GM06990 (cell line): ENCODE data around the gene CSNK1D.

Source experiments
- DNase-seq: peaks from one replicate; pipeline ENCODE4 v3.0.0-alpha.2; 2011; ENCODE audit not compliant: insufficient read length; ENCODE audit errors: extremely low read depth
- H3K27me3 ChIP-seq: replicated peaks from 2 replicates; pipeline ENCODE4 v1.6.0; 2011; ENCODE audit warnings: low read length; ENCODE audit not compliant: control insufficient read depth, insufficient read depth
- H3K36me3 ChIP-seq: 2 replicates; pipeline ENCODE4 v1.5.1; 2011; ENCODE audit warnings: low read length; ENCODE audit not compliant: control insufficient read depth, insufficient read depth
- H3K4me3 ChIP-seq: replicated peaks from 2 replicates; pipeline ENCODE4 v1.5.1; 2011; ENCODE audit warnings: low read depth, mild to moderate bottlenecking, control low read depth, low read length
- TF ChIP-seq, protein P1 (sequence below): IDR thresholded peaks from 2 replicates; pipeline ENCODE4 v1.5.1; 2011; ENCODE audit warnings: low read length, control low read depth, mild to moderate bottlenecking, inconsistent platforms; ENCODE audit not compliant: insufficient read depth, poor library complexity, severe bottlenecking

CSNK1D gene

DNA sequence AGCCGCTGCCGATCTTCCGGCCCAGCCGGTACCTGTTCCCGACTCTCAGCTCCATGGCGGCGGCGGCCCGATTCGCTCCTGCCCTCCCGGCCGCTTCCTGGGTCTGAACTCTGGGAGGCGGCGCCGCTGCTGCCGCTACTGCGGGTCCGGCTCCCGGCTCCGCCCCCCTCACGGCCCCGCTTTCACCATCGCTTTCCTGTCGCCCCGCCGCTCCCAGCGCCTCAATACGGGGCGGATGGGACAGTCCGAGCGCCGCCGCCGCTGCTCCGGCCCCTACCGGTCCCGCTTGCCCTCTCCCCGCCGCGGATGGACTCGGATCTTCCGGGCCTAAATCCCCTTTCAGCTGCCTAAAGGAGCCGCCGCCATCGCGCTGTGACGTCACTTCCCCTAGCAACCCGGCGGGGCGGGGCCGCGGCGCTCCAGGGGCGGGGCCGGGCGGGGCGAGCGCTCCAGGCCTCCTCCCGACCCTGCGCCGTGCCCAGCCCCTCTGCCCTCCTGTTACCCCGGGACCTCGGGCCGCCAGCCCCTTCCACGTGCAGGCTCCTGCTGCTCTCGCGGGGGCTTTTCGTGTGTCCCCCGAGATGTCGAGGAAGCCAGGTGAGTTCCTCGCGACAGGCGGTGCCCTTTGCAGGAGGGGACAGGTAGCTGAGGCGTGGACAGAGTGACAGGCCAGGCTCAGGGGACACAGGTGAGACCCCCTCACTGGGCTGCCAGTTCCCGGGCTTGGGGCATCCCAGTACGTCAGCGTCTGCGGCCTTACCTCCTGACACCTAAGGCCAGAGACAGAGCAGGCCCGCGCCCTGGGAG, at the start of gene CSNK1D:
TSS of gene CSNK1D (minus strand) at position 374 of the 807 bp plus-strand sequence. CDS start at position 55, 319 bp downstream.
- DNase-seq = peak; percentile 89
- Histone ChIP-seq H3K27me3 (no peaks in the 10 kb centered on the region), H3K4me3 (peak within 1 kb of the TSS; percentile 91), H3K36me3 (peaks cover 14% of the 10 kb centered on the region)
- TF ChIP-seq, protein P1, sequence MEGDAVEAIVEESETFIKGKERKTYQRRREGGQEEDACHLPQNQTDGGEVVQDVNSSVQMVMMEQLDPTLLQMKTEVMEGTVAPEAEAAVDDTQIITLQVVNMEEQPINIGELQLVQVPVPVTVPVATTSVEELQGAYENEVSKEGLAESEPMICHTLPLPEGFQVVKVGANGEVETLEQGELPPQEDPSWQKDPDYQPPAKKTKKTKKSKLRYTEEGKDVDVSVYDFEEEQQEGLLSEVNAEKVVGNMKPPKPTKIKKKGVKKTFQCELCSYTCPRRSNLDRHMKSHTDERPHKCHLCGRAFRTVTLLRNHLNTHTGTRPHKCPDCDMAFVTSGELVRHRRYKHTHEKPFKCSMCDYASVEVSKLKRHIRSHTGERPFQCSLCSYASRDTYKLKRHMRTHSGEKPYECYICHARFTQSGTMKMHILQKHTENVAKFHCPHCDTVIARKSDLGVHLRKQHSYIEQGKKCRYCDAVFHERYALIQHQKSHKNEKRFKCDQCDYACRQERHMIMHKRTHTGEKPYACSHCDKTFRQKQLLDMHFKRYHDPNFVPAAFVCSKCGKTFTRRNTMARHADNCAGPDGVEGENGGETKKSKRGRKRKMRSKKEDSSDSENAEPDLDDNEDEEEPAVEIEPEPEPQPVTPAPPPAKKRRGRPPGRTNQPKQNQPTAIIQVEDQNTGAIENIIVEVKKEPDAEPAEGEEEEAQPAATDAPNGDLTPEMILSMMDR = no peak

DNA sequence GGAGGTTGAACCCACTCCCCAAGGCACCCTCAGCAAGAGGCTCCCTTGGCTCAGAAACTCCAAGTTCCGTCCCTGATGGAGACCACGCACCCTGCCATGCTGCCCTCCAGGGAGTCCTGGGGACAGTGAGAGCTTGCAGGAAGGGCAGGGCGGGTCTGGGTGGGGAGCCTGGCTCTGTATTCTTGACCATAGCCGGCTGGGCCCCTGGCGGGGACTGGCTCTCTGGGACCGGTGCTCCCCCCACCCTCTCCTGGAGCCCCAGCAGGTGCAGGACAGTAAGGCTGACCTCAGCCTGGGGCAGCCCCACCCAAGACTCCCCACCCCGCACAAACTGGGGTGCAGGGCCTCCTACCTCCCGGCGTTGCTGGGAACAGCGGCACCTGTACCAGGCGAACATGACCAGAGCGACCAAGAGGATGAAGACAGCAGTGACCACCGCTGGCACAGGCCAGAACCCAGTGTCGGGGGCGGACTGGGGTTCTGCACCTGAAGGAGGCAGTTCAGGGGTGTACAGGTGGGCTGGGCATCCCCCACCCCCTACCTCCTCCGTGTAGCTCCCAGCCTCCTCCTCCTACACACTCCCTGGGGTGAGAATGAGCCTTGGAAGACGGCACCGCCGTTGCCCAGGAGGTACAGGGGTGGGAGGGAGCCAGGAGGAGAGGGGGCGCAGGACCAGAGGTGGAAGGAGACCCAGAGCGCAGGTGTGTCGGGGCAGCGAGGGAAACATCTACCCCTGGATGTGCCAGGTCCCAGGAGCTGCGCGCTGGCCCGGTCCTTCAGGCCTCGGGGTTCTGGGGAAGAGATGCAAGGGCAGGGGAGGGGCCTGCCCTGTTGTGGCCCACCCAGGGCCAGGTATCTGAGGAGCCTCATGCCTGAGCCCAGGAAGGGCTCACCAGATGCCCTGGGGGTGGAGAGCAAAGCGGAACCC, 49.3 kb upstream of the CSNK1D start:
- no peak overlapping the region for H3K4me3 ChIP-seq
- peaks cover 1% of the 10 kb centered on the region for H3K27me3 ChIP-seq
- DNase-seq = no peak
- no peaks in the 10 kb centered on the region for H3K36me3 ChIP-seq
- TF ChIP-seq, protein P1 = no peak

DNA sequence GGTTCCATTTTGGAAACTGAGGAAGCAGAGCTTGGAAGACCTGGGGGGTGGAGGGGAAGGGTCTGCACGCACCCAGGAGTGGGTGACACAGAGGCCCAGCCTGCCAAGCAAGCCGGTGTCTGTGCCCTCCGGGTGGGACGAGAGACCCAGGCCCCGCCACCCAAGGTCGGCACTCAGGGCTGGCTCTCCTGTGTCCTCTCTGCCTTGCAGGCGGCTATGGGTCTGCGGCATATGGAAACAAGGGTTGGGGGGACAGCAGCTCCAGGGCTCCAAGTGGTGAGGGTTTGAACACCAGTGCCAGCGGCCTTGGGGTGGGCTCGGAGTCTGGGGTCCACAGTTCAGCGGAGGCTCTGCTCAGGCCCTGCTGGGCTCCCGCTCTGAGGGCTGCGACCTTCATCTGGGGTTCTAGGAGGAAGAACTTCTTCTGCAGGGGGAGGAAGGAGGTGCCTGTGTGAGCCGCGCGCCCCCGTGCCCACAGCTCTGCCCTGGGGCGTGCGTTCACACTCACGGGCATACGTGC, 48.5 kb upstream of the CSNK1D start:
- TF ChIP-seq, protein P1 = no peak
- H3K27me3 ChIP-seq = peaks cover 1% of the 10 kb centered on the region
- H3K36me3 ChIP-seq = no peaks in the 10 kb centered on the region
- no peak overlapping the region for H3K4me3 ChIP-seq
- DNase-seq = no peak

DNA sequence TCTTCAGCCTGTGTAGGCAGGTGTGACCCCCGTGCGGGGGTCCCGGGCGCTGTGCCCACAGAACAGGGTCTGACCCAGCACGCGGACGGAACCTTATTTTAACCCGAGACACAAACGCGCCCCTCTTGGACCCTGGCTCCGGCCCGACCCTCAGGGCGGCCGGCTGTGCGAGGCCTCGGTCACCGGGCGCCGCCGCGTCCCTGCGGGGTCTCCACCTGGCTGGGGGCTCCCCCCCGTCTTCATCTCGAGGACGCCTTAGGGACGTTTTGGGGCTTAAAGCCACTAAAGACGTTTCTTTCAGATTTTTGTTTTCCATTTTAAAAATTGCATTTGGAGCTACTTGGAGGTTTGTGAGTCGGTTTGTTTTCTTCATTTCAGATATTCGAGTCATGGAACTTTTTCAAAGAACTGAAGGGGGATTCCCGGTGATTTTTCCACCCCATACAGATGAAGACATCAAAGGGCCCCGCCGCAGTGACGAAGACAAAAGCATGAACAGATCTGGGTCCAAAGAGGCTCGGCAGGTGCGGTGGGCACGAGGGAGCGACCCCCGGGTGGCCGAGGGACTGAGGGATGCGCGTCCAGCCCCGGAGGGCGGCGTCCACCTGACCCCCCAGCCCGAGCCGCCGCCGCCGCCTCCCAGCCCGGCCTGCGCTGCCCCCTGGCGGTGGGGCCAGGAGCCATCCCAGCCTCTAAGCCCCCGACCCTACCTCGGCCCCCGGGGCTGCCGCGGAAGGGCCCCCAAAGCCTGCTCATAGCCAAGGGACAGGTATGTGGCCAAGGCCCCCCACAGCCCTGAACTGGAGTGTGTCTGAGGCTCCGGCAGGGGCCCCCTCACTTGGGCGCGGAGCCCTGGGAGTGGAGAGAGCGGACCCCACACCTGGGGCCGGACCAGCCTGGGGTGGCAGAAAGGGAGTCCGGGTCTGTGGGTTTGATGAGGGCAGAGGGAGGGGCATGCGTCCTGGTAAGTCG, 47.7 kb upstream of the CSNK1D start:
- DNase-seq = peak; percentile 52
- Histone ChIP-seq H3K27me3 (peaks cover 1% of the 10 kb centered on the region), H3K4me3 (peak overlapping the region; percentile 46), H3K36me3 (no peaks in the 10 kb centered on the region)
- TF ChIP-seq, protein P1 = peak; percentile 58
